Activated CD4-positive, CD25-positive, alpha-beta regulatory T cell treated with anti-CD3 and anti-CD28 coated beads, Interleukin-2, amount 50 U/mL, for 72 hours (primary cell): ENCODE results near the gene FANCE.

Source experiments
- DNase-seq: peaks from one replicate; pipeline ENCODE4 v3.0.0; 2021

FANCE gene

DNA sequence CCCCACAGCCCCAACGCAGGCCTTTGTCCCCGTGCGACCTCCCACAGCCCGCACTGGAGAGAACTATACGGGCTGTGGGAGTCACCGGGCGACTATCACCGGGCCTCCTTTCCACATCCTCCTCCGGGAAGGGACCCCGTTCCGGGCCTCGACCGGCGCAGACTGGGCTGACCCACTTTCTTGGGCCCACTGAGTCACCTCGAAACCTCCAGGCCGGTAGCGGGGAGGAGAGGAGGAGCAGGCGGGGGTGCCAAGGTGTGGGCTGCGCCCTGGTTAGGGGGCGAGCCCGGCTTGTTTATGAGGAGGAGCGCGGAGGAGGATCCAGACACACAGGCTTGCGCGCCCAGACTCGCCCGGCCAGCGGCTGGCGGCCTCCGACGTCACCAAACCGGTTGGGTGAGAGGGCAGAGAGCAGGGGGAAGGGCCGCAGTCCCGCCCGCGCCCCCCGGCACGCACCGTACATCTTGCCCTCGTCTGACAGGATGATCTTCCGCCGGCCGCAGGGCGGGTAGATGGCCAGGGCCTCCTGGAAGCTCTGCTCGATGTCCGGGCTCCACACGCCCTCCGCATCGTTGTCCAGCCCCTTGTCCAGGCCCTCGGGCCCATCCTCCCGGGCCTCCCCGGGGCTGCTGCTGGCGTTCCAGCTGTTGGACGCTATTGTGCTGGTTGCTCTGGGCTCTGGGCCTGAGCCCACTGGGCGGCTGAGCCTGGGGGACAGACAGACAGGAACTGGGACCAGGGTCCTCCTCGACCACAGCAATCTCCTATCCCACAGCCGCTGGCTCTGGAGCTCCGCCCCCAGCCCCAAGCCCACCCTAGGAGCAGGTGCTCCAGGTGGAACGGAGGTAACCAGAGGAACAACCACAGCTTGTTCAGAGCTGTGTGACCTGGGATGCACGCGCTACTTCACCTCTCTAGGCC is 34.1 kb downstream of the FANCE start:
- DNase-seq, result no peak

DNA sequence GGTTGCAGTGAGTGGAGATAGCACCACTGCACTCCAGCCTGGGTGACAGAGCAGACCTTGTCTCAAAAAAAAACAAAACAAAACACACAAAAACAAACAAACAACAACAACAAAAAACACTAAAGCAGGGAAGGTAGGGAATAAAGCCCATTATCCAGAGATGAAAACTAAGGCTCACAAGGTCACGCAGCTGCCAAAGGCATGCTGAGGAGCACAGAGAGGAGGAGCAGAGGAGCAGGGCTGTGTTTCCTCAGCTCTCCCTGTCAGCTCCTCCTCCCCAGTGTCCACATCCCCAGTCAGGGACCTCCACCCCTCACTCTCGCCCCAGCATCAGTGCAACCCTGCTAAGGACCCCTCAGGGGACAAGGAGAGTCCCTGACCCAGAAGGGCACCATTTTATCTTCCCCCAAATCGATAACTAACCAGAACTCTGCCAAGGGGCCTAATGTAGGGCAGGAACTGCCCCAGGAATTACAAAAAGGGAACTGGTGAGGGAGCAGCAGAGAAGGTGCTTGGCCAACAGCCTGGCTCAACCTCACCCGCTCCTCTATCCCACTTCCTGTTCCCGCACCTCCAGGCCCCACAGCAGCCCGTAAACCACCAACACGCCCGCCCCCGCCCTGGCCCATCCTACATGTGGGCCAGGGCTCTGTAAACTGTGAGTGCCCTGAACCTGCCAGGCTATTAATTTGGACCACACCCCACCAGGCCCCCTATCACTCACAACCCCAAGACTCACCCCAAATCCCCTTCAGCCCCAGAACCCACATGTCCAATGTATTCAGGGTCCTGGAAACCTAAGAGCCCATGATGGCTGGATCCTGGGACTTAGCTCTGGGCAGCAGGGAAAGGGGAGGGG is 35.7 kb downstream of the FANCE start:
- no peak for DNase-seq

- no peak for DNase-seq
Measured at GRCh38 chr6:35488517-35488862, 36.4 kb downstream of the FANCE start.

GRCh38 chr6:35489066-35489465 is 36.9 kb downstream of the FANCE start:
- no peak for DNase-seq

DNA sequence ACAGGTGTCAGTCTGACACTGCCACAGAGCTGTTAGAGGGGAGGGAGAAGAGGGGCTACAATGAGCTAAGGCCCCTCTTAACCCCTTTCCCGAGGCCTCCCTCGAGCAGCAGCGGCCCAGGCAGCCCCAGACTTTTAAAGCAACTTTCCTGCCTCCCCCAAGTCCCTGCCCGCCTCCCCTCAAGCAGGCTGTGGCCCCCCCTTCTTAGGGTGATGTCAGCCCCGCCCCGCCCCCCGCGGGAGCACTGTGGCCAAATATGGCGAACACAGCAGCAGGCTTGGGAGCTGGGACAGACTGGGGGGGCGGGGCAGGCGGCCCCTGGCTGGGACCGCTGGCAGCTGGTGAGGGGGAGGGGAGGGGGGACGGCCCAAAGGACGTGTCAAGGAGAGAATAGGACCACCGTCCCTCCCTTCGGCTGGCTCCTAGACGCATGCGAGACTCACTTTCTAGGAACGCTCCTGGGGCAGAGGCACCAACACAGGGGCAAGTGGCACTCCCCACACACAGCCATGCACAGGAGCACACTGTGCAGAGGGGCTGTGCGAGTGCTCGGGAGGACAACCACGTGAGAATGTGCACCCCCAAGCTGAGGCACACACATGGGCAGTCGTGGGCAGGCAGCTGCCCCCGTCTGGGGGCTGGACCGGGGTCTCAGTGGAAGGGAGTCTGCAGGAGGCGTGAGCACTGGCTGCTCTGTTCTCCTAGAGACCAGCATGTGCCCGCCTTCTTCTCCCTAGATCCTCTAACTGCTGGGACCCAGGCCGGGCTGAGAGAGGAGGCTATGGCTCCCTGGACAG is 38.1 kb downstream of the FANCE start:
- no peak for DNase-seq

- DNase-seq, result no peak
Measured at GRCh38 chr6:35490821-35491557, 38.9 kb downstream of the FANCE start.

DNA sequence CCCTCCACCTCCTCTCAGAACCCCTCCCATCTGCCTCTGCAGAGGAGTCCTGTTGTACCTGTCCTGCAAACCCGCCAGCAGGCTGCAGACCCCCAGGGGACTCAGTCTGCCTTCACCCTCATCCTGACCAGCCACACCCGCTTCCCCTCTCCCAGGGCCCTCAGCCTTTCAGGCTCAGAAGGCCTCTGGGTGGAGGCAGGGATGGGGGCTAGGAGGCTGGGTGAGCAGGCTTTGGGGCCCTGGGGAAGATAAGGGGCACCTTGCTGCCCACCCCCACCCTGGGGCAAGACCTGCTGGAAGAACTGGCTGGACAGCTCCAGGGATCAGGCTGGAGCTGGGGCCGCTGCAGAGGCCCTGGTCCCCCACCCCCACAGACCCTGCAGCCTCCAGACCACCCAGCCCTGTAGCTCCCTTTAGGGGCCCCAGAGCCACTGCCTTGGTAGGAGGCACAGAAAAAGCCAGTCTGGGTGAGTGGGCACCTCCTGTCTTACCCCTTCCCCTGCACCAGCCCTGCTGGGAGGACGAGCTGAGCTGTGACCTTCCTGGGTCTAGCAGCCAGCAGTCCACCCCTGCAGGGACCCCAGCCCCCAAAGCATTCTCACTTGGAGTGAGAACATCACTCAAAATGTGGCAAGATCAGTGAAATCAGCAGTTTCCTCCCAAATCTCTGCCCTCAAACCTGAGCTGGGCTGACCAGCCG is 39.6 kb downstream of the FANCE start:
- DNase-seq, result no peak

DNA sequence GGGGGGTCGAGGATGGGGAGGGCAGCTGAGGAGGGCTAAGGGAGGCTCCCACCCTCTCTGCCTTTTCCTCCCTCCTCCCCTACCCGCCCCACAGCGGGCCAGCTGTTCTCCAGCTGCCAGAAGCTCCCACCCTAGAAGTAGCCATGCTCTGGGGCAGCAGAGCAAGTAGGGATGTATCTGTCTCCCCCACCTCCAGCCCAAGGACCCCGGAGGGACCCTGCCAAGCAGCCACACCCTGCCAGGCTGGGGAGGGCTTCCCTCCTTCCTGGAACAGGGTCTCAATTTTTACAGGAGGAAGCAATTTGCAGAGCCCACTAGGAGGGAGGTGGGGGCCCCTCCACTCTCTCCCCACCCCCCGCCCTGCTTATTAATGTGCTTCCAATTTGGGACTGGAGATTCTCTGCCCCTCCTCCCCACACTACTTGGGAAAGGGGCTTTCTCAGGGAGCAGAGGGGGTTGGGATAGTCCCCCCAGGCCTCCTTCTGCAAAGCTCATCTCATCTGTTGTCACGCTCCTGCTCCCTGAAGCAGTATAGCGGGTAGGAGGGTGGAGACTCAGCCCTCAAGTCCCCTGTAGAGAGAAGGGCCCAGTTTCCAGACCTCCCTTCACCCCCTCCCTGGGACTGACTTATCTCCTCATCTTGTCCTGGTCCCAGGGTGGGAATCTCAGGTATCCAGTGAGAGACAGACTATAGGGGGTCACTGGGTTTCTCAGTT is 40.3 kb downstream of the FANCE start:
- no peak for DNase-seq

DNA sequence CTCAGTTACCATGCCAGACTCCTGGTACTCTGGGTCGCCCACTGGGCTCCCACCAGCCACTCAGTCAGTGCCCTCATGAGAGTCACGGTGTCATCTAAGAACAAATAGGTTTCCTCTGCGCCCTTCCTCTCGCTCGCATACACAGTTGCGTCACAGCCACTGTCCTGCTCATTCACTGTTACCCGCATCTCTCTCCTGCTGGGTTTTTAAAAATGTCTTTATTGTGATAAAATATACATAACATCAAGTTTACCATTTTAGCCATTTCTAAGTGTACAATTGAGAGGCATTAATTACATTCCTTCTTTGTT is 40.8 kb downstream of the FANCE start:
- DNase-seq, result no peak

- DNase-seq, result no peak
Measured at GRCh38 chr6:35493307-35493983, 41.3 kb downstream of the FANCE start.

- no peak for DNase-seq
Measured at GRCh38 chr6:35494161-35494563, 42.0 kb downstream of the FANCE start.

- no peak for DNase-seq
Measured at GRCh38 chr6:35495258-35496035, 43.3 kb downstream of the FANCE start.

DNA sequence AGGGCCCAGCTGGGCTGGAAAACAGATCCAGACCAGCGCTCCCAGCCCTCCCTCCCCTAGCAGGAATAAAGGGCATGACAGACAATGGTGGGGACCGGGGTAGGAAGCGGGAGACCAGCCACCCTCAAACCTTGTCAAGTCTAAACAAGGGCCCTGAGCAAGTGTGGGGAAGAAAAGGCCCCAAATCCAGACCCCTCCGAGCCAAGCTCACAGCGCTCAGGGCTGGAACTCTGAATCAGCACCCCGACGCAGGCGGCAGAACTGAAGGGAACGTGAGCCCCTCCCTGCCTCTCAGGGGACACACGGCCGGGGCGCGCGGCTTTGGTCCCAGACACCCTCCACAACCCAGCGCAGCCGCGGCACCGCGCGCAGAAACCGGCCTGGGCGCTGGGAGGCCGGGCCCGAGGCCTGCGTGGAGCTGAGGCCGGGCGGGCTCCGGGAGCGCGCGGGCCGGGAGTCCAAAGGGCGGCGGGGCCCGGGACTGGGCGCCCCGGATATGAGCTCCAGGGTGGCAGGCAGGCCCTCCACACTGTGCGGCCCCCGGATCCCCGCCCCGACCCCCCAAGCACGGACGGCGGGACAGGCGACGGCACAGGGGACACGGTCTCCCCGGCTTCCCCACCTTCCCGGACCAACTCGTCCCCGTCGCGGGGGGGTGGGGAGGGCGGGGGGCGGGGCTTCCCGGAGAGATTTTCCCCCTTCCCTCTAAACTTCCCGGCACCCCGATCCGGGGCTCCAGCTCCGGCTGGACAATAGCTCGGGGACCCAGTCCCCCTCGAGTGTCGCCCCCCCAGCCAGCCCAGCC is 44.1 kb downstream of the FANCE start:
- no peak for DNase-seq

DNA sequence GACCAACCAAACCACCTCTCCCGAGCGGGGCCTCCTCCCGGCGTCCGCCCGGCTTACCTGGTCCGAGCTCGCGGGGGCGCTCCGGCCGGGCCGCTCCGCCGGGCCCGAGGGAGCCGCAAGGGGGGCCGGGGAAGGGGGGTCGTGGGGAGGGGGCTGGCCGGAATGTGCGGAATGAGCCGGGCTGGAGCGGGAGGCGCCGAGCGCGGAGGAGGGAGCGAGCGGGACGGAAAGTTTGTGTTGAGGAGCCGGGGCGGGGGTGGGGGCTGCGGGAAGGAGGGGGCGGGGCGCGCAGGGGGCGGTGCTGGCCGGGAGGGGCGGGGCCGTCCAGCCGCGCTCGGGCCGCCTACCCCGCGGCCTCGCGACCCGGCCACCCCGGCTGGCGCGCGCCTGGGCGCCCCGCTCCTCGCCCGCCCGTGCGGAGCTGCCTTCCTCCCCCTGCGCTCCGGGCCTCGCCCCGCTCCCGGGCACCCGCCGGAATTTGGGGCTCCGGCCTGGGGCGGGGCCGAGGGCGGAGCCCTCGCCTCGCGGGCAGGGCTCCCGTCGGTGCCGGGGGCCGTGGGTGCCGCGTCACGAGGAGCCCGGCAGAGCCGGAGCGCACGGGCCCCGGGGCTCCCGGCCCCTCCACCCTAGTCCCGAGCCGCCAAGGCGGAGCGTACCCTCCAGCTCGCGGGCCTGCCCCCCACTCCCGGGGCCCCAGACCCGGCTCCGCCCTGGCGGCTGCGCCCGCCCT is 44.9 kb downstream of the FANCE start, which contains the start of gene TEAD3:
Gene TEAD3 (minus strand): TSS at position 239 of the 730 bp plus-strand sequence.
- peak; percentile 50 for DNase-seq

DNA sequence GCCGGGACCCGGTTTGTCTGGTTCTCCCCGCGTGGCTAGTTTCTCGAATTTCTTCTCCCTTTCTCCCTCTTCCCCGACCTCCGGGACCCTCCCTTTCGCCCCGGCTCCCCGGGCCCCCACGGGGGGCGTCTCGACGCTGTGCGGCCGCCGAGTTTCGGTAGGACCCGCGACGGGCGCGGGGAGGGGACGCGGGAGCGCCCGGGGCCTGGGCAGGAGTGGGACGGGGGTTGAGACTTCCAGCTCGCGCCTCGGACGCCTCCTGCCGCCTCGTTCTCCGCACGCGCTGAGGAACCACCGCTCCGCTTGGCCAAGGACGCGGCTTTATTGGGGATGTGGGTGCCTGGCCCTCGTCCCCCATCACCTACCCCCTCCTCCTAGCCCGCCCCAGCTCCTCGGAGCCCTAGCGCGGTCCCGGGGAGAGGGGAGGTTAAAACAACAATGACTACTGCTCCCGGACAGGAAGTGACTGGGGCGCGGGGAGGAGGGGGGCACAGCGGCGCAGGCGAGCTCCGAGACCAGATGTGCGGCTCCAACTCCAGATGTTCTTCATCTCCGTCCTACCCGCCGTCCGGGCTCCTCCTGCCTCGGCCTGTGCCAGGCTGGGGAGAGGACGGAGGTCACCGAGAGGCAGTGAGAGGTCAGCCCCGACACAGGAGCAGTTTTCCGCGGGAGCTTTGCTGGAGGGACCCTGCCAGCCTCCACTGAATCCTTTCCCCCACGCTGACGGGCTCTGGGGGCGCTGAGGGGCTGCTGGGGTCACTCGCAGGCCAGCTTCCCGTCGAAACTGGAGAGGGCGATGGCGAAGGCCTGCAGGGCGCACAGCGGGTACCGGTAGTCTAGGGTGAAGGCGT is 45.7 kb downstream of the FANCE start:
- peak; percentile 48 for DNase-seq

- DNase-seq, result no peak
Measured at GRCh38 chr6:35498422-35499067, 46.4 kb downstream of the FANCE start.

DNA sequence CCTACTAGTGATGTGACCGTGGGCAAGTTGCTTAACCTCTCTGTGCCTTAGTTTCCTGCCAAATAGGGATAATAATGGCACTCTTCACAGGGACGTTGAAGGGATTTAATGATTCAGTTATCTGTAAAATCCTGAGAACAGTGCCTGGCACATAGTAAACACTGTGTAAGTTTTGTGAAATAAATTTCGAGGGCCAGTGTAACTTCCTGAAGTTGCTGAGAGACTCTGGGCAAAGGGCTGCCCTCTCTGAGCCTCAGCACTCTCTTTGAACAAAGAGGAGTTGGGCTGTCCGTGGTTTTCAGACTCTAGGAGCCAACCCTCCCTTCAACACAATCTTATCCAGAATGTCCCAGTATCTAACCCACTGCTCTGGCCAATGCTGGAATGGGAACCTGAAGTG is 47.2 kb downstream of the FANCE start:
- DNase-seq, result no peak
